Activated B cell treated with CpG ODN at 0.5 μM for 24 hours (primary cell): ENCODE data around the gene NYNRIN. TPM values are rescaled to one million over a fixed set of nuclear protein-coding genes. Genes with fewer than 3 reads are reported as not detected.
"Not testable (repeated sequence)": the region's sequence is repeated elsewhere in the genome, so short reads cannot be mapped to it uniquely, and the experiment has no call there.

Experiments used
- ATAC-seq: fragments of 200-7000 bp; cut with Tn5 transposase; one replicate; pipeline ENCODE4 v1.10.0; 2021; ENCODE audit warnings: low read depth, mild to moderate bottlenecking, moderate library complexity
- CTCF ChIA-PET: fragments of 350-600 bp; sonication (Branson Sonifier 250); formaldehyde crosslinking; loops from one replicate; lab custom pipeline; 2021; ENCODE audit warnings: antibody characterized with exemption; lab: Charles Lee
- POLR2A ChIA-PET: fragments of 350-600 bp; sonication (Branson Sonifier 250); formaldehyde crosslinking; loops from one replicate; lab custom pipeline; 2021; ENCODE audit warnings: antibody characterized with exemption; lab: Charles Lee
- DNase-seq: peaks from one replicate; pipeline ENCODE4 v3.0.0; 2022
- H3K27ac Mint-ChIP-seq: one replicate; pipeline ENCODE4 v1.8.0; 2020; ENCODE audit warnings: mixed read lengths
- H3K27me3 Mint-ChIP-seq: one replicate; pipeline ENCODE4 v1.8.0; 2021; ENCODE audit warnings: mixed read lengths
- H3K36me3 Mint-ChIP-seq: one replicate; pipeline ENCODE4 v1.8.0; 2021; ENCODE audit warnings: low read depth, mixed read lengths
- H3K4me1 Mint-ChIP-seq: one replicate; pipeline ENCODE4 v1.8.0; 2021; ENCODE audit warnings: mixed read lengths
- H3K4me3 Mint-ChIP-seq: one replicate; pipeline ENCODE4 v1.8.0; 2020; ENCODE audit warnings: mild to moderate bottlenecking, mixed read lengths
- H3K9me3 Mint-ChIP-seq: one replicate; pipeline ENCODE4 v1.8.0; 2020; ENCODE audit warnings: mixed read lengths
- CTCF ChIP-seq: fragments of 200-600 bp; IDR thresholded peaks from one replicate; pipeline ENCODE4 v1.8.0; 2022; ENCODE audit warnings: antibody characterized with exemption, mild to moderate bottlenecking
- intact Hi-C: fragments of 100-400 bp; cut with micrococcal nuclease; formaldehyde crosslinking; loops from one replicate; pipeline ENCODE4 v1.15.1; 2024
- total RNA-seq: library from RNA; stranded (reverse); gene quantifications from 2 replicates; pipeline ENCODE4 v1.2.3, GENCODE V29; 2022

Gene NYNRIN
- total RNA-seq, 1 donor from 2014 or later, result 0.04 TPM

- peaks cover 33% of the 10 kb centered on the region for H3K4me1 Mint-ChIP-seq
- no peaks in the 10 kb centered on the region for H3K36me3 Mint-ChIP-seq
- CTCF ChIA-PET, result interaction anchor here (1.1 to 1.5 kb wide), 2 partner anchors 36 to 62 kb away, joined by 3 to 4 read pairs; no protein-coding TSS in a partner anchor
- intact Hi-C loops, result loop anchor here (5.0 kb wide), 1 partner anchor 97 kb away; the partner anchor contains the start of gene RABGGTA
- H3K27me3 Mint-ChIP-seq, result peaks cover 2% of the 10 kb centered on the region
- ATAC-seq (no peak), DNase-seq (no peak)
- POLR2A ChIA-PET, result interaction anchor here (3.7 kb wide), 1 partner anchor 61 kb away, joined by 22 read pairs; the partner anchor contains the start of genes CBLN3 and KHNYN
- H3K9me3 Mint-ChIP-seq, result no peaks in the 10 kb centered on the region
- no peak overlapping the region for H3K27ac Mint-ChIP-seq
- peak overlapping the region; percentile 52 for H3K4me3 Mint-ChIP-seq
- no peak for TF ChIP-seq CTCF
These were observed 29.3 kb upstream of the NYNRIN start for GRCh38 chr14:24369463-24369862.

- Mint-ChIP-seq H3K9me3 (no peaks in the 10 kb centered on the region), H3K27me3 (peaks cover 2% of the 10 kb centered on the region), H3K27ac (no peak overlapping the region), H3K36me3 (no peaks in the 10 kb centered on the region), H3K4me1 (peaks cover 32% of the 10 kb centered on the region), H3K4me3 (no peak overlapping the region)
- no peak for TF ChIP-seq CTCF
- ChIA-PET CTCF (interaction anchor here (0.6 to 1.5 kb wide), 4 partner anchors 20 to 61 kb away, joined by 3 to 4 read pairs (median 3); no protein-coding TSS in a partner anchor), POLR2A (interaction anchor here (1.5 to 3.7 kb wide), 2 partner anchors 31 to 60 kb away, joined by 3 to 22 read pairs; partner anchors contain the start of genes CBLN3 and KHNYN)
- intact Hi-C loops, result loop anchor here (5.0 kb wide), 1 partner anchor 98 kb away; the partner anchor contains the start of gene RABGGTA
- ATAC-seq (no peak), DNase-seq (no peak)
These were observed 28.7 kb upstream of the NYNRIN start for GRCh38 chr14:24369907-24370687.

GRCh38 chr14:24370748-24371147 is 28.1 kb upstream of the NYNRIN start:
- Mint-ChIP-seq H3K27me3 (peaks cover 2% of the 10 kb centered on the region), H3K36me3 (no peaks in the 10 kb centered on the region), H3K27ac (no peak overlapping the region), H3K4me3 (no peak overlapping the region), H3K4me1 (peaks cover 25% of the 10 kb centered on the region), H3K9me3 (no peaks in the 10 kb centered on the region)
- DNase-seq (no peak), ATAC-seq (no peak)
- TF ChIP-seq CTCF, result no peak
- intact Hi-C loops, result no loop called here
- CTCF ChIA-PET, result interaction anchor here (0.6 to 1.5 kb wide), 4 partner anchors 19 to 60 kb away, joined by 3 to 4 read pairs (median 3); no protein-coding TSS in a partner anchor
- POLR2A ChIA-PET, result interaction anchor here (1.5 to 3.7 kb wide), 2 partner anchors 32 to 60 kb away, joined by 3 to 22 read pairs; partner anchors contain the start of genes CBLN3 and KHNYN

- H3K9me3 Mint-ChIP-seq, H3K36me3 Mint-ChIP-seq, H3K27ac Mint-ChIP-seq, H3K4me3 Mint-ChIP-seq, intact Hi-C loops, H3K27me3 Mint-ChIP-seq, DNase-seq, ATAC-seq: not testable (repeated sequence)
- ChIA-PET POLR2A (interaction anchor here (0.7 to 3.7 kb wide), 4 partner anchors 33 to 129 kb away, joined by 3 to 22 read pairs (median 3); partner anchors contain the start of genes CBLN3, KHNYN and TINF2), CTCF (interaction anchor here (1.4 kb wide), 1 partner anchor 38 kb away, joined by 3 read pairs; no protein-coding TSS in a partner anchor)
- H3K4me1 Mint-ChIP-seq, result peaks cover 21% of the 10 kb centered on the region
These were observed 27.2 kb upstream of the NYNRIN start for GRCh38 chr14:24371605-24372004.

- Mint-ChIP-seq H3K9me3 (no peaks in the 10 kb centered on the region), H3K4me3 (no peak overlapping the region), H3K27me3 (peaks cover 2% of the 10 kb centered on the region), H3K4me1 (peaks cover 10% of the 10 kb centered on the region), H3K36me3 (no peaks in the 10 kb centered on the region), H3K27ac (no peak overlapping the region)
- intact Hi-C loops, result no loop called here
- no peak for TF ChIP-seq CTCF
- no peak for ATAC-seq
- no peak for DNase-seq
- ChIA-PET POLR2A (interaction anchor here (0.5 to 3.7 kb wide), 3 partner anchors 19 to 58 kb away, joined by 3 to 22 read pairs (median 3); partner anchors contain the start of genes CBLN3 and KHNYN), CTCF (interaction anchor here (1.0 kb wide), 1 partner anchor 40 kb away, joined by 3 read pairs; no protein-coding TSS in a partner anchor)
These were observed 25.9 kb upstream of the NYNRIN start for GRCh38 chr14:24372701-24373416.
